Islet precursor cell (in vitro differentiated cells): Measurements from ENCODE around the gene DOCK7.
"Not testable (repeated sequence)": the region's sequence is repeated elsewhere in the genome, so short reads cannot be mapped to it uniquely, and the experiment has no call there.

Experiments used
- DNase-seq: peaks from one replicate; pipeline ENCODE4 v3.0.0-alpha.2; 2018

The DOCK7 gene

DNA sequence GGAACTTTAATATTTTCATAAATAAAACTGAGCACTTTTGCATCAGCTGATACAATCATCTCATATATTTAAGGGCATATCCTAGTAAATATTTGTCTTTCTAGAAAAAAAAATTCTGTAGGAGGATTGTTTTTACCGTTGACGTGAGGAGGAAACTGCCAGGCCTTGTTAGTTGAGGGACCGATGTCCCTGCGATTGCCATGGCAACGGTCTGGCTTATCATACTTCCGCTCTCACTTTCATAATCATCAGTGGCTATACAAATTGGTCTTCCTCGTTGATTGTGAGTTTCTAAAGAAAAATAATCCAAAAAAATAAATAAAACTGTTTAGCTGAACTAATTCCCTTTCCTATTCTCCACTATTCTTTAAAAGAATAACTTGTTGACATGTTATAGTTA is 160.2 kb downstream of the DOCK7 start:
- no peak for DNase-seq

DNA sequence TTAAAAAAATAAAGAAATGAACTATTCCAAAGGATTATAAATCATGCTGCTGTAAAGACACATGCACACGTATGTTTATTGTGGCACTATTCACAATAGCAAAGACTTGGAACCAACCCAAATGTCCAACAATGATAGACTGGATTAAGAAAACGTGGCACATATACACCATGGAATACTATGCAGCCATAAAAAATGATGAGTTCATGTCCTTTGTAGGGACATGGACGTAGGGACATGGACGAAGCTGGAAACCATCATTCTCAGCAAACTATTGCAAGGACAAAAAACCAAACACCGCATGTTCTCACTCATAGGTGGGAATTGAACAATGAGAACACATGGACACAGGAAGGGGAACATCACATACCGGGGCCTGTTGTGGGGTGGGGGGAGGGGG is 160.8 kb downstream of the DOCK7 start:
- DNase-seq: not testable (repeated sequence)

DNA sequence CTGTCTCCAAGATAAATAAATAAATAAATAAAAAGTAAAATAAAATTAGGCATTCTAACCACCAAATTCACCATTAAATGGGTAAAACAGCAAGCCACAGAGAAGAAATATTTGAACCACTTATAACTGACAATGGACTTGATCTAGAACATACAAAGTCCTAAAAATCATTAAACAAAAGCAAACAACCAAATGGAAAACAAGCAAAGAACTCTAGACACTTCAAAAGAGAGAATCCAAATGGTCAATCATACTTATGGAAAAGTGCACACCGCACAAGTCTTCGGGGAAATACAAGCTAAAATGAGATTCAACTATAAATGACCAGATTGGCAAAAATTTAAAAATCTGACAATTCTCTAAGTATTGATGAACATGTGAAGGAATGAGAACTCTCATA is 164.3 kb downstream of the DOCK7 start:
- DNase-seq: no peak

DNA sequence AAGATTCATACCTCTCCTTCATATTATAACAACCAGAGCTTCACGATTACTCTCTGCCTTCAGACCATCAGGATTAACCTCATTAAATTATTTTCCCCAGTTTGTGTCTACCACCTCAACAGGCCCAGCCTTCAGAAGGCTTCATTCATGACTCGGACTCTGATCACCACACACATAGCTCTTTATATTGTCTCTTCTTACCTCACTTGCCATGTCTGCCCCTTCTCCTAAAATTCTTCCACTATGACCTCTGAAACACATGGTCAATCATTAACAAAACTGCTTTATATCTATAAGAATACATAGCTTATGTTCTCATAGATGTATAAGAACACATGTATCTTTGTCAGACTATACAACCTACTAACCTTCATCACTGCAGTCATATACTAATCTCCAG is 171.6 kb downstream of the DOCK7 start:
- DNase-seq: no peak

DNA sequence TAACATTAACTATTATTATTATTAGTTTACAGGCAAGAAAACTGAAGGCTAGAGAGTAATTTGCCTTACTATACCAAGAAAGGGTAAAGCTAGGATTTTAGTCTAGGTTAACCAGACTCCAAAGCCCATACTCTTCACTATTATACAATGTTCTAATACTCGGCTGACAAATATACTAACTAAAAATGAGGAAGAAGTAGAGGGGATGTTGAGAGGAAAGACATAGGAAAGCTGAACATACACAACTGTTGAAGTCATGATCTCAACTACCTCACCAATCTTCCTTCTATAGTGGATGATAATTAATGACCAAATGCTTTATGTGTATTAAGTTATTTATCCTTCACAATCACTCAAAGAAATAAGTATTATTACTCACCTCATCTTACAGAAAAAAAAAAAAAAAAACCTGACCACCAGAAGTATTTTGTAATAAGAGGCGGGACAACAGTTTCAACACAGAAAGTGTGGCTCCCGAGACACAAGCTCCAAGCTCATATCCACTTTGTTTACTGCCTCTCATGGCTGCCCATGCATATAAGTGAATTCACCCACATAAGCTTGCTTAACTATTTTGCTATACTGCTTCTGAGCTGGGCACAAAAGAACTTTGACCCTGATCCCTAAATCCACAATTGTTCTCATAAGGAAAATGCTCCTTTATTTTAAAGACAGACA is 173.3 kb downstream of the DOCK7 start:
- no peak for DNase-seq

DNA sequence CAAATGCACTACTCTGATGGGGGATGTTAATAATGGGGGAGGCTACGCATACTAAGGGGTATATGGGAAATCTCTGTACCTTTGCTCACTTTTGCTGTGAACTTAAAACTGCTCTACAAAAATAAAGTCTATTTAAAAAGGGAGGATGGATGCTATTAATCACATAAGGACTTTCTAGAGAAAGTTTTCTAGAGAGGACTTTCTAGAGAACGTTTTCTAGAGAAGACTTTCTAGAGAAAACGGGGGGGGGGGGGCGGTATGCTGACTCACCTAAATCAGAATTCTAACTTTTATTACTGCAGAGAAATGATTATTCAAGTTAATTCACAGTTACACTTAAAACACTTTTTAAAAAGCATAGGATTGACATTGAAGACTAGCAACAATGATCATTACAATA is 175.2 kb downstream of the DOCK7 start:
- DNase-seq: no peak

DNA sequence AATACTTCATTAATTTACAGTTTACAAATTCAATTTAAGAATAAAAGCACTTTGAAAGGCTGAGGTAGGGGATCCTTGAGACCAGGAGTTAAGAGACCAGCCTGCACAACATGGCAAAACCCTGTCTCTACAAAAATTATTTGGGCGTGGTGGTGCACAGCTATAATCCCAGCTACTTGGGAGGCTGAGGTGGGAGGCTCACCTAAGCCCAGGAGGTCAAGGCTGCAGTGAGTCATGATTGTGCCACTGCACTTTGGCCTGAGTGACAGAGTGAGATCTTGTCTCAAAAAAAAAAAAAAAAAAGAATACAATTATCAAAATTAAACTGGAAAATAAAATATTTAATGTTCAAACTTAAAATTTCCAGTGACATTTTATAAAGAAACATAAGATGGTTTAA is 179.2 kb downstream of the DOCK7 start:
- DNase-seq: no peak

DNA sequence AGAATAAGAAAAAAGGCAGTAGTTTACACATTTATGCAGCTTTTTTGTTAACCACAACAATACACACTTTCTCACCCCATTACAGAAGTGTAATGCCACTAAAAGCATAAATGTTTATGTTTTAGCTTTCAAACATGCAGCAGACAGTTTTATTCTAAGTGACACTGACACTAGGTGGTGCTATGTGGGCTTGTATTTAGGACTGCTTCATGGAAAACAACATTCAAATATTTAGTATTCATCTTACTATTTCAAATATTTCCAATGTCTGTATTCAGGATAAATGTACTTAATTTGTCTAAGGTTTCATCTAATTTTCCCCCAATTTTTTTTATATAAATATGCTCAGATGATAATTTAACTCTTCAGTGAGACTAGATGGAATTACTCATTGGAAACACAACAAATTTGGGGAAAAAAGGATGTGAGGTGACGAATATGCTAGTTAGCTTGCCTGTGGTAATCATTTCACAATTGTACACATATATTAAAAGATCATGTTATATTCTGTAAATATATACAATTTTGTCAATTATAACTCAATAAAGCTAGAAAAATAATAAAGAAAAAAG is 179.9 kb downstream of the DOCK7 start:
- DNase-seq: no peak

DNA sequence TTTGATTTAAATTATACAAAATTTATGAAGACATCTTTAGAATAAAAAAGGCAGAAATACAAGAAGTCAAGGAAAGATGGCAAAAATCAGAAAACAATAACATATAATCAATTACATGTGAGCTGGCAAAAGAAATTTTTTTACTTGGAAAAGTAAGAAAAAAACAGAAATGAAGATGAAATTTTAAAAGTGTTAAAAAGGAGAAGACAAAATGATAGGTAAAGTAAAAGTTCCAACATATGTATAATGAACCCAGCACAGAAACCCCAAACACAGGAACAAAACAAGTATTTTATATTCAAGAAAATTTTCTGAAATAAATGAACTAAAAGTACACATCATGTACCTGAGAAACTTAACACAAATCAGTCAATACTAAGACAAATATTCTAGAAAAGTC is 188.0 kb downstream of the DOCK7 start:
- DNase-seq: no peak

DNA sequence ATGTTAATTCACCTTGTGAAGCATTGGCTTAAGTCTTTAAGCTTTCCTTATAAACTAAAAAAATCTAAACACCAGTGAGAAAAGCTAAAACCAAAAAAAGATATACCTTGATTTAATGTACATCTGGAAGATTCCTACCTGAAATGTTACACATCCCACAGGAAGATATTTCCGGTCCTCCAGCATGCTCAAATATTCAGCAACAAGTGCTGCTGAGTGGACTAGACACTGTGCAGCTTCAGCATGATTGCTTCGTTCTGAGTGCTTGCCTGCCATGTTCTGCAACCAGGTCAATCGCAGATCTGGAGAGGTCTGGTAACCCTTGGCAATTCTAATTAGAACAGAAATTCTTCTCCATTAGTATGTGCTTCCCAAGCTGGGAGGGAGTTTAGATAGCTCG is 194.0 kb downstream of the DOCK7 start:
- no peak for DNase-seq

DNA sequence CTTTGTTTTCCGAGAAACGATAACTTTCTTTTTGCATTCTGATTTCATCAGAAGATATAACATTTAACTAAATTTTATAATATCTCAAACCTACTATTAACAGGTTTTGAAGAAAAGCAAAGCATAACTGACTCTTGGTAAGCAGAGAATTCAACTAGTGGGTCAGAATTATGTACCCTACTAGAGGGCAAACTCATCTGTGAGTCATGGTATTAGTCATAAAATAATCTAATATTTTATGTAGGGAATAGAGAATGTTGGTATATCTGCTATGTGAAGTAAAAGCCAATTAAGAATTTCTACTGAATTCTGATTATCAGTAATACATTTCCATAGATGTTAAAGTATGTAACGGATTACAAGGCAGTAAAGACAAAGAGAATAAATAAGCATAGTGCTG is 194.5 kb downstream of the DOCK7 start:
- DNase-seq: no peak

DNA sequence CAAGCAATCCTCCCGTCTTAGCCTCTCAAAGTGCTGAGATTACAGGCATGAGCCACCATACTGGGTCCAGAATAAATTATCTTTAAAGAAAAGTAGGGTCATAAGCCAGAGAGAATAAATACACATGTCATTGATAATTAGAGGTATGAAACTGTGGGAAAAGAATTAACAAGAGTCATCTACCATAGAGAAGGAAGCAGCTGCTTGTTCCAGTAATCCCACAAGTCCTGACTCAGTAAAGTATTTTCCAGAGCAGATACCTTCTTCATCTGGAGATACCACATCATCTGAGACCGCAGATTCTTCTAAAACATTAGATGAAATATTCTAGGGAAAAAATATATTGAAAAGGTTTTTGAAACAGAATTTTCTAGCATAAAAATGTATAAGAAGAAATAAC is 195.7 kb downstream of the DOCK7 start:
- DNase-seq: no peak

DNA sequence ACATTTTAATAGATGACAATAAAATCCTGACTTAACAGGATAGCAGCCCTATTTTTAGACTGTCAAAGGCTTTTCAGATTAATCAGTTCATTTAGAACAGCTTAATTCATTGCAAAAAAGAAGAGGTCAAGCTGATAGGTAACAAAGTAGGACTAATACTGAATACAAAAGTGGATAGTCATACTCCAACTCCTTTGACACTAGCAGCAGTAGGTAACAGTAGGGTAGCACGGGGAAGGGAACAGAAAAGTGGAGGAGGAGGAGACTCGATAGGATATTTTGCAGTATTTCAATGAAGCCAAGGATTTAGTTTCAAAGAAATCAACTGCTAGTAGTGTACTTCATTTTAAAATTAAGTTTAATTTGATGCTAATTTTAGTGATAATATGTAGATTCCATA is 200.2 kb downstream of the DOCK7 start:
- DNase-seq: no peak

DNA sequence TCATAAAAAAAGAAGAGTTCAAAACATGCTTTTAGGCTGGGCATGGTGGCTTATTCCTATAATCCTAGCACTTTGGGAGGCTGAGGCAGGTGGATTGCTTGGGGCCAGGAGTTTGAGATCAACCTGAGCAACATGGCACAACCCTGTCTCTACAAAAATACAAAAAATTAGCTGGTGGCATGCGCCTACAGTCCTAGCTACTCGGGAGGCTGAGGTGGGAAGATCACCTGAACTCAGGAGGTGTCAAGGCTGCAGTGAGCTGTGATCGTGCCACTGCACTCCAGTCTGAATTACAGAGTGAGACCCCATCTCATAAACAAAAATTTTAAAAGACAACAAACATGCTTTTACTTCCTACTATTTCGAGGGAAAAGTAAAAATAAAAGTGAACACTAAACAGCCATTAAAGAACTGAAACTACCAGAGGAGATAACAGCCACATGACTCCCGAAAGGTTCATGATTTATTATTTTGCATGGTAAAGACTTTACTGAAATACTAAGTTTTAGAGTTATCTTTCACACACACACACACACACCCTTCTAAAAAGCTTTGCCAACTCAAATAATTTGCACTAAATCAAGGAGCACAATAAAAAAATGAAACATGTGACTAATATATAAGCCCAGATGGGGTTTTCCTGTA is 203.2 kb downstream of the DOCK7 start:
- no peak for DNase-seq

DNA sequence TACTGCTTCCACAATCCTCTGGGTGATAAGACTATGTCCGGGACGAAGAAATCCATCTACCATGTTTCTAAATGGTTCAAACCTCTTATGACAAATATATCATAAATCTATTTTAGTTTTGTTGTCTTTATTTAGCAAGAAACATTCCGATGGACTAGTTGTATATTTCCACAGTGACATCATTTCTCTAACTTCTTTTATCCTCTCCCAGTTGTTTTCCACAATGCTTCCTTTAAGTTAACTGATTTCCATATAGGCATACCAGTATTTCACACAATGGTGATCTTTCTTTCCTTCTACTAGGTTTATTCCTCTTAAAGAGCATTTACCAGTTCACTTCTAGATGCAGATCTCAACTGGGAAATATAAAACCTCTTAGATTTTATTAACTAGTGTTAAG is 206.5 kb downstream of the DOCK7 start:
- DNase-seq: no peak

DNA sequence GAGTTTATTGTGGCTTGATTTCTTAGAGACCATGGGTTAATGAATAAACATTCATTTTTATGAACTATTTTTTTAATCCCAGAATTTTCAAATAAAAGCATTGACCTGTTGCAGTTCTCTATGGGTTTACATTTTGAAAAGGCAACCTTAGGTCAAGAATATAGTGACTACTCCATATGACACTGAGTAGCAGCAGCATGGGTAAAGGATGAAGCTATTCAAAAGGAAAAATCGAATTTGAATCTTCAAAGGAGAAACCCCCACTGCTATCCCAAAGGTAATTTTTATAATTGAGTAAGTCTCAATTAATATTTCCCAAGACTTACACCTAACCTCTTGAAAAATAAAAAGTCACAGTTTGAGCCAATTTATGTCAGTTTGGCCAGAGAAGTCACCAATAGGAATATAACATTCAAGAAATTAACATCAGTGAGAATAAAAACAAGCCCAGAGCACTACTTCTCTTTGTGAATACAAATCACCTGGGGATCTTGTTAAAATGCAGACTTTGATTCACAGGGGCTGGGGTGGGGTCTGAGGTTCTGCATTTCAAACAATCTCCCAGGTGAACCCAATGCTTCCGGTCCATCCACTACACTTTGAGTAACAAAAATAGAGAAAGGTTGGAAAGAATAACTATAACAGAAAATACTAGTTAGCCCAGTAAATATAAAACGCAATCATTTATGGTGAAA is 211.5 kb downstream of the DOCK7 start:
- no peak for DNase-seq

DNA sequence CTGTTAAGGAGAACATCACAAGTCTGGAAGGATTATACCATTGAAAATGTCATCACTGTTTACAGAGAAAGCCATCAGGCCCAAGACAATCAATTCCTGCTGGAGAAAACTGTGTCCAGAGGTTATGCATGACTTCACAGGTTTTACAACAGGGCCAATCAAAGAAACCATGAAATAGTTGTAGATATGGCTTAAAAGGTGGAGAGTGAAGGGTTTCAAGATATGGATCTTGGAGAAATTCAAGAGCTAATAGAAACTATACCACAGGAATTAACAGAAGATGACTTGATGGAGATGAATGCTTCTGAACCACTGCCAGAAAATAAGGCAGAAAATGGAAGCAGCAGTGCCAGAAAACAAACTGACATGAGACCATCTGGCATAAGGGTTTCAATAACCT is 221.1 kb downstream of the DOCK7 start:
- DNase-seq: no peak

DNA sequence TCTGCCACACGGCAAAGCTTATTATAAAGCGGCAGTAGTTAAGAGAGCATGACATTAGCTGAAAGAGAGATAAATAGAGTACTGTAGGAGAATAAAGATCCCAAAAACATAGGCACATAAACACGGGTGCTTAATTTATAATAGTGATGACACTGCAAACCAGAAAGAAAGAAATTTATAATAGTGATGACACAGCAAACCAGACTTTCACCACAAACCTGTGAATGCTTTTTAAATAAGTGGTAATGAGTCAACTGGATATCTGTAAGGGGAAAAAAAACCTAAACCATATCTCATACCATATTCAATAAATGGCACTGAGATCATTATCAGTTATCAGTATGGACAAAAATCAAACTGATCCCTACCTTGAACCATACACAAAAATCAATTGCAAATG is 225.8 kb downstream of the DOCK7 start:
- DNase-seq: no peak

DNA sequence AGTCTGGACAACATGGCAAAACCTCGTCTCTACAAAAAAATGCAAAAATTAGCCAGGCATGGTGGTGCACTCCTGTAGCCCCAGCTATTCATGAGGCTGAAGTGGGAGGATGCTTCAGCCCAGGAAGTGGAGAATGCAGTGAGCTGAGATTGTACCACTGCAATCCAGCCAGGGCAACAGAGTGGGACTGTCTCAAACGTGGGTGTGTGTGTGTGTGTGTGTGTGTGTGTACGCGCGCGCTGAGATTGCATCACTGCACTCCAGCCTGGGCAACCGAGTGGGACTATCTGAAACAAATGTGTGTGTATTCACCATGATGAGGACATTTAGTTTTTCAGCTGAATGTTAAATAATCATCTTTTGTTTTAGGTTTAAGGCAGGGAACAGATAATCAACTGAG is 230.2 kb downstream of the DOCK7 start:
- no peak for DNase-seq

DNA sequence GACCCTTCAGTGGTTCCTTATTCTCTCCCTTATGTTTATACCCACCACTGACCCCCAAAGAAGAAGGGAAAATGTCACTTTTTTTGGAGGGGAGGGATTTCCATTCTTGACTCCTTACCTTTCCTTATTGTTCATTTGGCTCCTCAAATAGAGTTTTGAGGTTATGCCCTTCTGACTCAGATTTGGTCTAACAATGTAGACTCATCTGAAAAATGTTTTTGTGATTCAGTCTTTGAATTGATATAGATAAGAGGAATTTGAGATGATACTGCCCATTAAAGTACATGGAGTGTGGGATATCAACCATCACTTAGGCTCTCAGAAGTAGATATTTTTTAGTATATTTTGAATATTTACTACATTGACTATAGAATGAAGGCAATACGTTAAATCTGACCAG is 235.2 kb downstream of the DOCK7 start:
- DNase-seq: no peak

DNA sequence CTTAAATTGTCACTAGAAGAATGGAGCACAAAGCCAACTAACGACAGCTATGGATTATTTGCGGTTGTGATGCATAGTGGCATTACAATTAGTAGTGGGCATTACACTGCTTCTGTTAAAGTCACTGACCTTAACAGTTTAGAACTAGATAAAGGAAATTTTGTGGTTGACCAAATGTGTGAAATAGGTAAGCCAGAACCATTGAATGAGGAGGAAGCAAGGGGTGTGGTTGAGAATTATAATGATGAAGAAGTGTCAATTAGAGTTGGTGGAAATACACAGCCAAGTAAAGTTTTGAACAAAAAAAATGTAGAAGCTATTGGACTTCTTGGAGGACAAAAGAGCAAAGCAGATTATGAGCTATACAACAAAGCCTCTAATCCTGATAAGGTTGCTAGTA is 237.9 kb downstream of the DOCK7 start:
- no peak for DNase-seq

DNA sequence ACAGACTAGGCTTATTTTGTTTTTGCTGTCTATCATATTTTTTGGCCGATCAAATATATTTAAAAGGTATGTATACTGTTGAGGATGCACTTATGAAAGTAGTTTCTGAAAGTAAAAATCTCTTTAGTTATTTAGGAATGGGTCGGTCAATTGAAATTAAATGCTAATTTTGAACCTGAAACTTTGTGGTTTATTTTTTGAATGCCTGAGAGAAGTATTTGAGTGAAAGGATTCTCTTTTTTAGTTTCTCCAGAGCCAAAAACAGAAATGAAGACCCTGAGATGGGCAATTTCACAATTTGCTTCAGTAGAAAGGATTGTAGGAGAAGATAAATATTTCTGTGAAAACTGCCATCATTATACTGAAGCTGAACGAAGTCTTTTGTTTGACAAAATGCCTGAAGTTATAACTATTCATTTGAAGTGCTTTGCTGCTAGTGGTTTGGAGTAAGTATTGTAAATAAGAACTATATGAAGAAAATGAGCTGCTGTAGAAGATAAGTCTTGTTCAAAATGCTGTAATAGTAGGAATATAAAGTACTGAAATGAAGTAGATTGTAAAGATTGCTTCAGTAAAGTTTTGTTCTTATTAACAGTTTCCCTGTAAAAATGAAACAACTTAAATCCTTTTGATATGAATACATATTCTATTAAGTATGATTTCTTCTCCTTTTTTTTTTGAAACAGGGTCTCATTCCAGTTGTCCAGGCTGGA is 239.8 kb downstream of the DOCK7 start:
- no peak for DNase-seq

DNA sequence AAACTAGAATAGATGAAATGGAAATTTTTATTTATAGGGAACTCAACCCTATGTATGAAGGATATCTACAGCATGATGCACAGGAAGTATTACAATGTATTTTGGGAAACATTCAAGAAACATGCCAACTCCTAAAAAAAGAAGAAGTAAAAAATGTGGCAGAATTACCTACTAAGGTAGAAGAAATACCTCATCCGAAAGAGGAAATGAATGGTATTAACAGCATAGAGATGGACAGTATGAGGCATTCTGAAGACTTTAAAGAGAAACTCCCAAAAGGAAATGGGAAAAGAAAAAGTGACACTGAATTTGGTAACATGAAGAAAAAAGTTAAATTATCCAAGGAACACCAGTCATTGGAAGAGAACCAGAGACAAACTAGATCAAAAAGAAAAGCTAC is 243.5 kb downstream of the DOCK7 start:
- no peak for DNase-seq
